Neural cell (in vitro differentiated cells): ENCODE results near the gene TXNL4A. TPM values are rescaled to one million over a fixed set of nuclear protein-coding genes. Genes with fewer than 3 reads are reported as not detected.

ENCODE experiments used
- H2AFZ ChIP-seq: fragments of 200-600, 300-800 bp; sonication (generic), shearing (Covaris generic); 2 replicates; pipeline ENCODE4 v1.6.0; 2014; ENCODE audit warnings: low read depth, mild to moderate bottlenecking, antibody characterized with exemption, low read length, moderate library complexity
- H3F3A ChIP-seq: fragments of 200-600 bp; shearing (Covaris generic); 2 replicates; pipeline ENCODE4 v1.6.1; 2016; ENCODE audit warnings: mild to moderate bottlenecking, moderate library complexity, mixed read lengths, antibody characterized with exemption, low read length; ENCODE audit not compliant: insufficient read depth, poor library complexity, severe bottlenecking
- H3K27ac ChIP-seq: fragments of 200-600, 300-800 bp; sonication (generic), shearing (Covaris generic); 2 replicates; pipeline ENCODE4 v1.5.1; 2014; ENCODE audit warnings: mild to moderate bottlenecking, low read length, moderate library complexity
- H3K27me3 ChIP-seq: fragments of 300-800, 200-600 bp; sonication (generic), shearing (Covaris generic); 2 replicates; pipeline ENCODE4 v1.6.0; 2014; ENCODE audit warnings: mild to moderate bottlenecking, low read depth, low read length, moderate library complexity; ENCODE audit not compliant: insufficient read depth
- H3K36me3 ChIP-seq: fragments of 300-800, 200-600 bp; sonication (generic), shearing (Covaris generic); 2 replicates; pipeline ENCODE4 v1.5.1; 2014; ENCODE audit warnings: mild to moderate bottlenecking, antibody characterized with exemption, low read length, moderate library complexity; ENCODE audit not compliant: insufficient read depth
- H3K4me2 ChIP-seq: fragments of 300-800, 200-600 bp; sonication (generic), shearing (Covaris generic); 2 replicates; pipeline ENCODE4 v1.6.0; 2014; ENCODE audit warnings: mild to moderate bottlenecking, low read length
- H3K4me3 ChIP-seq: fragments of 300-800, 200-600 bp; sonication (generic), shearing (Covaris generic); 2 replicates; pipeline ENCODE4 v1.5.1; 2014; ENCODE audit warnings: mild to moderate bottlenecking, low read length, moderate library complexity
- H3K79me2 ChIP-seq: fragments of 200-600 bp; shearing (Covaris generic); replicated peaks from 2 replicates; pipeline ENCODE4 v1.6.0; 2014; ENCODE audit warnings: mild to moderate bottlenecking, low read length, moderate library complexity; ENCODE audit not compliant: insufficient read depth
- H3K9ac ChIP-seq: fragments of 300-800, 200-600 bp; sonication (generic), shearing (Covaris generic); 2 replicates; pipeline ENCODE4 v1.6.1; 2016; ENCODE audit warnings: mild to moderate bottlenecking, low read length, mixed read lengths
- H3K9me2 ChIP-seq: fragments of 200-600 bp; shearing (Covaris generic); 2 replicates; pipeline ENCODE4 v1.6.1; 2016; ENCODE audit warnings: mild to moderate bottlenecking, low read length, mixed read lengths; ENCODE audit not compliant: insufficient read depth
- H3K9me3 ChIP-seq: fragments of 200-600, 300-800 bp; sonication (generic), shearing (Covaris generic); 2 replicates; pipeline ENCODE4 v1.6.1; 2016; ENCODE audit warnings: mild to moderate bottlenecking, mixed run types, low read length, moderate library complexity, mixed read lengths
- H4K20me1 ChIP-seq: fragments of 200-600 bp; shearing (Covaris generic); 2 replicates; pipeline ENCODE4 v1.6.1; 2016; ENCODE audit warnings: mild to moderate bottlenecking, mixed run types; ENCODE audit not compliant: insufficient read depth
- CTCF ChIP-seq: fragments of 450-650 bp; IDR thresholded peaks from 2 replicates; pipeline ENCODE4 v1.5.1; 2014; ENCODE audit warnings: antibody characterized with exemption, mild to moderate bottlenecking, moderate library complexity; ENCODE audit not compliant: poor library complexity, severe bottlenecking
- EP300 ChIP-seq: fragments of 450-650 bp; conservative IDR thresholded peaks from 2 replicates; pipeline ENCODE4 v1.6.1; 2014; ENCODE audit warnings: antibody characterized with exemption, mild to moderate bottlenecking, moderate library complexity; ENCODE audit not compliant: poor library complexity, severe bottlenecking
- EZH2 ChIP-seq: fragments of 200-600, 300-800 bp; shearing (Covaris generic), sonication (generic); IDR thresholded peaks from 2 replicates; pipeline ENCODE4 v1.6.1; 2014; ENCODE audit warnings: antibody characterized with exemption, low read length, borderline replicate concordance, mild to moderate bottlenecking; ENCODE audit not compliant: insufficient read depth, poor library complexity, severe bottlenecking
- MXI1 ChIP-seq: fragments of 450-650 bp; conservative IDR thresholded peaks from 2 replicates; pipeline ENCODE4 v1.6.1; 2014; ENCODE audit warnings: antibody characterized with exemption, mild to moderate bottlenecking; ENCODE audit not compliant: poor library complexity, severe bottlenecking
- POLR2AphosphoS5 ChIP-seq: IDR thresholded peaks from 2 replicates; pipeline ENCODE4 v1.6.1; 2012
- RAD21 ChIP-seq: fragments of 450-650 bp; conservative IDR thresholded peaks from 2 replicates; pipeline ENCODE4 v1.6.1; 2014; ENCODE audit warnings: antibody characterized with exemption, mild to moderate bottlenecking, moderate library complexity
- REST ChIP-seq: IDR thresholded peaks from 2 replicates; pipeline ENCODE4 v1.6.1; 2012; ENCODE audit warnings: borderline replicate concordance
- SMC3 ChIP-seq: fragments of 450-650 bp; conservative IDR thresholded peaks from 2 replicates; pipeline ENCODE4 v1.6.1; 2014; ENCODE audit warnings: antibody characterized with exemption, mild to moderate bottlenecking, moderate library complexity; ENCODE audit not compliant: poor library complexity
- TAF1 ChIP-seq: IDR thresholded peaks from 2 replicates; pipeline ENCODE4 v1.6.1; 2012; ENCODE audit warnings: low read depth
- polyA plus RNA-seq: library from polyadenylated mRNA; depleted of rRNA; stranded (reverse); fragments of >200 nt; gene quantifications from 2 replicates; pipeline ENCODE4 v1.2.3, GENCODE V29; 2014

Gene TXNL4A
- polyA plus RNA-seq, 1 donor from 2014 or later = 163 TPM

- TF ChIP-seq CTCF = no peak
These were observed 14.2 kb downstream of the TXNL4A start (continued) for GRCh38 chr18:79974025-79974654.

GRCh38 chr18:79973517-79973916 lies 14.8 kb downstream of the TXNL4A start:
- Histone ChIP-seq H3K9me3 (no peaks in the 10 kb centered on the region), H3K79me2 (peaks cover 30% of the 10 kb centered on the region), H3K36me3 (no peaks in the 10 kb centered on the region), H4K20me1 (no peaks in the 10 kb centered on the region), H3K9ac (no peak overlapping the region), H3K4me2 (no peak overlapping the region), H3K27me3 (no peaks in the 10 kb centered on the region), H2AFZ (no peak overlapping the region), H3K27ac (no peak overlapping the region), H3K9me2 (no peaks in the 10 kb centered on the region), H3F3A (no peaks in the 10 kb centered on the region), H3K4me3 (no peak overlapping the region)
- TF ChIP-seq EP300 = no peak
- TF ChIP-seq MXI1 = no peak
- TF ChIP-seq EZH2 = no peak
- no peak for TF ChIP-seq SMC3
- TF ChIP-seq TAF1 = no peak
- no peak for TF ChIP-seq POLR2AphosphoS5
- TF ChIP-seq RAD21 = no peak
- TF ChIP-seq REST = no peak
- TF ChIP-seq CTCF = no peak

GRCh38 chr18:79972720-79973119 lies 15.6 kb downstream of the TXNL4A start:
- H3K4me2 ChIP-seq = no peak overlapping the region
- H3K9me3 ChIP-seq = no peaks in the 10 kb centered on the region
- H3K9me2 ChIP-seq = no peaks in the 10 kb centered on the region
- no peaks in the 10 kb centered on the region for H3K27me3 ChIP-seq
- TF ChIP-seq EZH2 (no peak), EP300 (no peak), SMC3 (no peak), POLR2AphosphoS5 (no peak)
- H3K27ac ChIP-seq = no peak overlapping the region
- H3K79me2 ChIP-seq = peaks cover 24% of the 10 kb centered on the region
- no peak overlapping the region for H2AFZ ChIP-seq
- no peak overlapping the region for H3K4me3 ChIP-seq
- H3K9ac ChIP-seq = no peak overlapping the region
- H3F3A ChIP-seq = no peaks in the 10 kb centered on the region
- H4K20me1 ChIP-seq = no peaks in the 10 kb centered on the region
- H3K36me3 ChIP-seq = no peaks in the 10 kb centered on the region
